ENCODE data around the gene AKNA.
A peak's percentile ranks its signal among the peaks of the same experiment; 100 is the strongest.

AKNA gene

DNA sequence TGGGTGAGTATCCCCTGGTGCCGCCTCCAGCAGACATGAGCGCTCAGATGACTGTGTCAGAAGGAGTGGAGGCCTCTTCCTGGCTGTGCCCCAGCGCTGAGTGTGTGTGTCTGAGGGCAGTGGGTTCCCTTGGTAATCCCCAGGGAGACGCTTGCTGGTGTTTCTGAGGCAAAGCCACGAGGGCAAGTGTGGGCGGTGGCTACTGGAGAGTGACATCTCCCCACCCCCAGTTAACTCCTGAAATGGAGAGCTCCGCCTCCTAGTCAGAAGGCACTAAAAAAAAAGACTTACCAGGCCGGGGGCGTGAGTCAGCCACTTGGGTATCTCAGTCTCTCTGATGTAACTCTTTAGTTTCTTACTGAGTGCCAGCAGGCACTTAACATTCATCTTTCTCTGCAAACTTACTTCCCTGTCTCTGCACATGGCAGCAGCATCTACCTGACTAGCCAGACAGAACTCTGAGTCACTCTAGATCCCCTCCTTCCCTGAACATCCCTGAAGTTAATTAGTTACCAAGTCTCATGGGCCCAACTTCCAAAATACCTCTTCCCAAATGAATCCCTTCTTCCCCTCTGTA, 38.8 kb downstream of the AKNA start:
- peak; percentile 92 for DNase-seq

DNA sequence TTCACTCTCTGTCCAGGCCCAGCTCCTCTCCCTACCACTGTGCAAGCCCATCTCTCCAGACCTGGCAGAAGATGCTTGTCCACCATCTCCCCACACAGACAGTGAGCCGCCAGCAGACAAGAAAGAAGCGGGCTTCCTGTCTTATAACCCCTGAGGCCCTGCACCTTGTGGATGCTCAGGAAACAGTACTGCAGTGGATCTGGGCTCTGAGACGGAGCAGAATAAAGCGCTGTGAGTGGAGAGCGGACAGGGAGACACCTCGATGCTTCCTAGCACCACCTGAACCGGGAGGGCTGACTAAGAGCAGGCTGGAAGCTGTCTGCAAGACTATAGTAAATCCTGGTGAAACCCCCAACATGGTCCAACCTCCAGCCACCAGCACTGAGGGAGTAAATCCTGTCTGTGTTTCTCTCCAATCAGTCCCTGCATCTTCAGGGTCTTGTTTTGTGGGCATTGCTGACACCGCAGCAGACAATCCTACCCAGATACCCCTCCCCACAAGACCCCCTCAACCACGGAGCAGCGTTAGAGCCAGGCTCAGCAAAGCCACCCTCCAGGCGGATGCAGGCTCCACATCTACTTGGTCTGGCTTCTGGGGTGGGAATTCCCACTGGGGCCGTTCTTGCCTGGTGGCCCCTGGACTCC, 39.4 kb downstream of the AKNA start:
- no peaks in the 10 kb centered on the region for H3K9me3 ChIP-seq (ENCODE audit: severe bottlenecking)
- H3K27ac ChIP-seq = peak overlapping the region; percentile 50
- no peaks in the 10 kb centered on the region for H3K27me3 ChIP-seq (ENCODE audit: insufficient read depth, low read depth, severe bottlenecking)
- H3K36me3 ChIP-seq = peaks cover 100% of the 10 kb centered on the region
- TF ChIP-seq, protein P1, sequence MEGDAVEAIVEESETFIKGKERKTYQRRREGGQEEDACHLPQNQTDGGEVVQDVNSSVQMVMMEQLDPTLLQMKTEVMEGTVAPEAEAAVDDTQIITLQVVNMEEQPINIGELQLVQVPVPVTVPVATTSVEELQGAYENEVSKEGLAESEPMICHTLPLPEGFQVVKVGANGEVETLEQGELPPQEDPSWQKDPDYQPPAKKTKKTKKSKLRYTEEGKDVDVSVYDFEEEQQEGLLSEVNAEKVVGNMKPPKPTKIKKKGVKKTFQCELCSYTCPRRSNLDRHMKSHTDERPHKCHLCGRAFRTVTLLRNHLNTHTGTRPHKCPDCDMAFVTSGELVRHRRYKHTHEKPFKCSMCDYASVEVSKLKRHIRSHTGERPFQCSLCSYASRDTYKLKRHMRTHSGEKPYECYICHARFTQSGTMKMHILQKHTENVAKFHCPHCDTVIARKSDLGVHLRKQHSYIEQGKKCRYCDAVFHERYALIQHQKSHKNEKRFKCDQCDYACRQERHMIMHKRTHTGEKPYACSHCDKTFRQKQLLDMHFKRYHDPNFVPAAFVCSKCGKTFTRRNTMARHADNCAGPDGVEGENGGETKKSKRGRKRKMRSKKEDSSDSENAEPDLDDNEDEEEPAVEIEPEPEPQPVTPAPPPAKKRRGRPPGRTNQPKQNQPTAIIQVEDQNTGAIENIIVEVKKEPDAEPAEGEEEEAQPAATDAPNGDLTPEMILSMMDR (IDR thresholded peaks at IDR 0.05; ENCODE audit: low read depth, low read length) = no peak
- DNase-seq = no peak
- H3K4me3 ChIP-seq (ENCODE audit: low read depth, low read length) = no peak overlapping the region

More for the DNA sequence above, 38.8 kb downstream of the AKNA start:
- H3K9me3 ChIP-seq (ENCODE audit: severe bottlenecking) = no peaks in the 10 kb centered on the region
- H3K36me3 ChIP-seq = peaks cover 100% of the 10 kb centered on the region
- H3K27ac ChIP-seq = peak overlapping the region; percentile 50
- H3K4me3 ChIP-seq (ENCODE audit: low read depth, low read length) = no peak overlapping the region
- TF ChIP-seq, protein P1 (IDR thresholded peaks at IDR 0.05; ENCODE audit: low read depth, low read length) = no peak
- no peaks in the 10 kb centered on the region for H3K27me3 ChIP-seq (ENCODE audit: insufficient read depth, low read depth, severe bottlenecking)

DNA sequence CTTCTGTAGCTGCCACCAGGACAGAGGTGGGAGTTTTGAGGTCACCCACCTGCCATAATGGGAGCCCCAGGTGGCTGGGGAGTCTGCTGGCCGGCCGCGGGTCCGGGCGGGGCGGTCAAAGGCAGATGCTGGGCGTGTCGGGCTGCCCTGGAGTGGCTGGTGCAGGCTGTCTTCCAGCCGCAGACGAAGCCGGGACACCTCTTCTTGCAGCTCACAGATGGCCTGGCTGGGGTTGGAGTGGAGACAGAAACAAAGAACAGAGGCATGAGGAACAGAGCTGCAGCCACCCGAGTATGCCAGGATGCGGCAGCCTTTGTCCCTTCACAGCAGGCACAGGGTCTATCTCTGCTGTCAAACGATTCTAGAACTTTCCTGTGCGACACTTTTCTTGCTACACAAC, 40.1 kb downstream of the AKNA start:
- Histone ChIP-seq H3K36me3 (peaks cover 100% of the 10 kb centered on the region), H3K9me3 (ENCODE audit: severe bottlenecking) (no peaks in the 10 kb centered on the region), H3K27ac (no peak overlapping the region; the same call in 1 of the 2 replicates), H3K27me3 (ENCODE audit: insufficient read depth, low read depth, severe bottlenecking) (no peaks in the 10 kb centered on the region), H3K4me3 (ENCODE audit: low read depth, low read length) (no peak overlapping the region)
- no peak for DNase-seq
- TF ChIP-seq, protein P1 (IDR thresholded peaks at IDR 0.05; ENCODE audit: low read depth, low read length) = no peak

DNA sequence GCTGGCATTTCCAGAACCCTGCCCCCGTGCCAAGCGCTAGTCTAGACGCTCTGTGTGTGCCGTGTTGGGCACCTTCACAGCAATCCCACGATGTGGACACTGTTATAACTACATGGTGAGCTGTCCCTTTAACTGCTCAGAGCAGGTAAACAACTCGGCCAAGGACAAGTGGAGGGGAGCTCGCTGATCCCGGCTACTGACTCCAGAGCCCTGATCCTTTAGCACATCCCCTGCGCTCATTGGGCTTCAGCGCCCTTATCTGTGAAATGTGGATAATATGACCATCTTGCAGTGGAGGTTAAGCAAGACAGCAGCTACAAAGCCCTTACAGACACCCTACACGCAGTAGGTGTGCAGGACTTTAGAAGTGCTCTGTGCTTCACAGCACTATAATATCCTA, 41.6 kb downstream of the AKNA start:
- Histone ChIP-seq H3K27me3 (ENCODE audit: insufficient read depth, low read depth, severe bottlenecking) (no peaks in the 10 kb centered on the region), H3K27ac (no peak overlapping the region), H3K36me3 (peaks cover 99% of the 10 kb centered on the region), H3K9me3 (ENCODE audit: severe bottlenecking) (no peaks in the 10 kb centered on the region), H3K4me3 (ENCODE audit: low read depth, low read length) (no peak overlapping the region)
- DNase-seq = no peak
- TF ChIP-seq, protein P1 (IDR thresholded peaks at IDR 0.05; ENCODE audit: low read depth, low read length) = no peak

DNA sequence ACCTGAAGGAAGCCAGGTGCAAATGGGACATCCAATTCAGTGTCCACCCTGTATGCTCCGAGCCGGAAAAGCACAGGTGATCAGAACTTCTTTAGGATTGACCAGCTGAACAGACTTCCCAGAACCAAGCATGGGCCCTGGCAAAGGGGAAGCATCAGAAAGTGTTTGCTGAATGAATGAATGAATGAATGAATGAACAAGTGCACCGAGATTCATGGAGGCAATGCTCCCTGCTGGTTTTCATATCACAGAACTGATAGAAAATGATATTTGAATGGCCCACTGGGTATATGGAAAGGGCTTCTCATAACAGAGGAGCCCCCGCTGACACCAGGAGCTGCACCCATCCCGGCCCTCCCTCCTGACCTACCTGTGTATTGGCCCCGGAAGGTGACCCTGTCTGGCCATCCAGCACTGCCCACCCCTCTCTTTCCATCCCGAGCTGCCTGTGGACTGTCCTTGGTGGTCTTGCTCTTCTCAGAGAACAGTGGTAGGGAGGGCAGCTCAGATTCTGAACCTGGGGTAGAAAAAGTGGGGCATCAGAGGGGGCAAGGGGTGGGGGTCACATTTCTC, 42.2 kb downstream of the AKNA start:
- no peak overlapping the region for H3K4me3 ChIP-seq (ENCODE audit: low read depth, low read length)
- H3K27ac ChIP-seq = no peak overlapping the region
- H3K27me3 ChIP-seq (ENCODE audit: insufficient read depth, low read depth, severe bottlenecking) = no peaks in the 10 kb centered on the region
- no peak for DNase-seq
- TF ChIP-seq, protein P1 (IDR thresholded peaks at IDR 0.05; ENCODE audit: low read depth, low read length) = no peak
- no peaks in the 10 kb centered on the region for H3K9me3 ChIP-seq (ENCODE audit: severe bottlenecking)
- H3K36me3 ChIP-seq = peaks cover 99% of the 10 kb centered on the region

Data from WERI-Rb-1 (cell line).